AG04450 (cell line): ENCODE data around the gene MTFP1. TPM values are rescaled to one million over a fixed set of nuclear protein-coding genes. Genes with fewer than 3 reads are reported as not detected.

Experiments
- CTCF ChIA-PET: fragments of 300-600, 350-600 bp; formaldehyde crosslinking; extraction: SDS; loops from one replicate; lab custom pipeline; 2022; ENCODE audit warnings: antibody characterized with exemption, inconsistent platforms; lab: Charles Lee
- POLR2A ChIA-PET: fragments of 350-600 bp; formaldehyde crosslinking; extraction: SDS; loops from one replicate; lab custom pipeline; 2021; ENCODE audit warnings: antibody characterized with exemption, inconsistent platforms; lab: Yijun Ruan, JAX
- DNase-seq: peaks from one replicate; pipeline ENCODE4 v3.0.0-alpha.2; 2011; ENCODE audit warnings: low read depth, low spot score
- H3K27ac ChIP-seq: one replicate; pipeline ENCODE4 v1.5.1; 2012; ENCODE audit warnings: low read depth, low read length, control low read depth
- H3K27me3 ChIP-seq: one replicate; pipeline ENCODE4 v1.6.0; 2012; ENCODE audit warnings: low read length; ENCODE audit not compliant: control insufficient read depth, insufficient read depth
- H3K4me3 ChIP-seq: 2 replicates; pipeline ENCODE4 v1.5.1; 2011; ENCODE audit warnings: mild to moderate bottlenecking, low read depth, low read length, control low read depth
- H3K9me3 ChIP-seq: 2 replicates; pipeline ENCODE4 v1.5.1; 2012; ENCODE audit warnings: low read length; ENCODE audit not compliant: control insufficient read depth, insufficient read depth
- CTCF ChIP-seq: IDR thresholded peaks from 2 replicates; pipeline ENCODE4 v1.5.1; 2011; ENCODE audit warnings: low read depth, low read length, control low read depth, inconsistent platforms
- polyA plus RNA-seq: library from polyadenylated mRNA; depleted of rRNA; stranded (reverse); fragments of >200 nt; gene quantifications from 2 replicates; pipeline ENCODE4 v1.2.3, GENCODE V29; 2011

The MTFP1 gene
- polyA plus RNA-seq, 1 experiment, result 4.1 TPM

- DNase-seq, result no peak
- Histone ChIP-seq H3K27me3 (no peaks in the 10 kb centered on the region), H3K4me3 (no peak overlapping the region), H3K9me3 (no peaks in the 10 kb centered on the region), H3K27ac (no peak overlapping the region)
- ChIA-PET CTCF (interaction anchor here (0.8 kb wide), 1 partner anchor 18 kb away, joined by 3 read pairs; no protein-coding TSS in a partner anchor), POLR2A (interaction anchor here (0.8 to 1.2 kb wide), 2 partner anchors 15 to 18 kb away, joined by 4 to 5 read pairs; no protein-coding TSS in a partner anchor)
- TF ChIP-seq CTCF, result no peak
These were observed 19.8 kb upstream of the MTFP1 start for GRCh38 chr22:30405731-30406130.

GRCh38 chr22:30406400-30406799 is 19.2 kb upstream of the MTFP1 start:
- Histone ChIP-seq H3K27ac (no peak overlapping the region), H3K4me3 (no peak overlapping the region), H3K27me3 (no peaks in the 10 kb centered on the region), H3K9me3 (no peaks in the 10 kb centered on the region)
- DNase-seq, result no peak
- ChIA-PET CTCF (no interaction called here), POLR2A (no interaction called here)
- TF ChIP-seq CTCF, result no peak

GRCh38 chr22:30408388-30409102 is 17.0 kb upstream of the MTFP1 start:
- TF ChIP-seq CTCF, result no peak
- peak overlapping the region; percentile 11 for H3K27ac ChIP-seq
- H3K27me3 ChIP-seq, result no peaks in the 10 kb centered on the region
- H3K4me3 ChIP-seq, result no peak overlapping the region
- H3K9me3 ChIP-seq, result no peaks in the 10 kb centered on the region
- POLR2A ChIA-PET, result interaction anchor here (1.1 kb wide), 1 partner anchor 15 kb away, joined by 3 read pairs; no protein-coding TSS in a partner anchor
- no peak for DNase-seq
- CTCF ChIA-PET, result interaction anchor here (1.8 kb wide), 1 partner anchor 18 kb away, joined by 6 read pairs; no protein-coding TSS in a partner anchor

GRCh38 chr22:30411780-30412179 is 13.8 kb upstream of the MTFP1 start:
- no peak for TF ChIP-seq CTCF
- Histone ChIP-seq H3K27ac (no peak overlapping the region), H3K27me3 (no peaks in the 10 kb centered on the region), H3K4me3 (no peak overlapping the region), H3K9me3 (no peaks in the 10 kb centered on the region)
- CTCF ChIA-PET, result interaction anchor here (0.6 kb wide), 1 partner anchor 822 kb away, joined by 4 read pairs; no protein-coding TSS in a partner anchor
- POLR2A ChIA-PET, result no interaction called here
- DNase-seq, result no peak

- POLR2A ChIA-PET, result interaction anchor here (0.7 kb wide), 1 partner anchor 66 kb away, joined by 9 read pairs; no protein-coding TSS in a partner anchor
- Histone ChIP-seq H3K4me3 (no peak overlapping the region), H3K9me3 (no peaks in the 10 kb centered on the region), H3K27ac (no peak overlapping the region), H3K27me3 (no peaks in the 10 kb centered on the region)
- no peak for TF ChIP-seq CTCF
- no peak for DNase-seq
- CTCF ChIA-PET, result interaction anchor here (1.3 to 1.4 kb wide), 2 partner anchors 11 to 25 kb away, joined by 4 to 5 read pairs; no protein-coding TSS in a partner anchor
These were observed 12.6 kb upstream of the MTFP1 start for GRCh38 chr22:30413001-30413400.
